ENCODE measurements around the gene ALOXE3. TPM values are rescaled to one million over a fixed set of nuclear protein-coding genes. Genes with fewer than 3 reads are reported as not detected.

The ALOXE3 gene
- total and polyA plus RNA-seq, 4 donors, result not detected

- H3K9me3 ChIP-seq (ENCODE audit: control insufficient read depth, low read length), result no peaks in the 10 kb centered on the region
- no peaks in the 10 kb centered on the region for H3K27me3 ChIP-seq (ENCODE audit: control insufficient read depth in 1 of 2, insufficient read depth in 2 of 2, low read length in 1 of 2)
- DNase-seq (peak in 1 of 2 donors; percentile 43), ATAC-seq (ENCODE audit: low FRiP score) (no peak)
- no peaks in the 10 kb centered on the region for H3K36me3 ChIP-seq (ENCODE audit: control insufficient read depth in 1 of 2, insufficient read depth in 2 of 2, low read length in 1 of 2)
- WGBS, 2 donors, result 78 to 87% methylated on average over 14 of the region's 14 CpGs
- intact Hi-C loops (cut with DNase I), result no loop called here
- H3K27ac ChIP-seq (ENCODE audit: low read depth in 1 of 2, low read length in 2 of 2), result no peak overlapping the region
- H3K4me3 ChIP-seq (ENCODE audit: low read length in 2 of 2), result no peak overlapping the region
- peaks cover 0 to 2% of the 10 kb centered on the region in 2 donors for H3K4me1 ChIP-seq (ENCODE audit: control insufficient read depth in 1 of 2, insufficient read depth in 2 of 2, low read length in 2 of 2)
These were observed 9.9 kb upstream of the ALOXE3 start for GRCh38 chr17:8128125-8128784.

- no peaks in the 10 kb centered on the region for H3K27me3 ChIP-seq (ENCODE audit: control insufficient read depth in 1 of 2, insufficient read depth in 2 of 2, low read length in 1 of 2)
- no peaks in the 10 kb centered on the region for H3K9me3 ChIP-seq (ENCODE audit: control insufficient read depth, low read length)
- DNase-seq, result peak in 1 of 2 donors; percentile 81
- WGBS, 2 donors, result 0 to 1% methylated on average over 29 to 45 of the region's 45 CpGs
- H3K36me3 ChIP-seq (ENCODE audit: control insufficient read depth in 1 of 2, insufficient read depth in 2 of 2, low read length in 1 of 2), result no peaks in the 10 kb centered on the region
- H3K4me3 ChIP-seq (ENCODE audit: low read length in 2 of 2), result peak overlapping the region; percentile 57 to 81
- H3K4me1 ChIP-seq (ENCODE audit: control insufficient read depth in 1 of 2, insufficient read depth in 2 of 2, low read length in 2 of 2), result peaks cover 0 to 2% of the 10 kb centered on the region in 2 donors
- H3K27ac ChIP-seq (ENCODE audit: low read depth in 1 of 2, low read length in 2 of 2), result no peak overlapping the region
- intact Hi-C loops (cut with DNase I), result no loop called here
- ATAC-seq (ENCODE audit: low FRiP score), result peak; percentile 45
These were observed 8.3 kb upstream of the ALOXE3 start for GRCh38 chr17:8126491-8127066.

- H3K27ac ChIP-seq (ENCODE audit: low read depth in 1 of 2, low read length in 2 of 2), result no peak overlapping the region
- H3K9me3 ChIP-seq (ENCODE audit: control insufficient read depth, low read length), result no peaks in the 10 kb centered on the region
- intact Hi-C loops (cut with DNase I), result loop anchor here in 1 of 2 donors (2.0 kb wide), 1 partner anchor 97 kb away; no protein-coding TSS in a partner anchor
- peak; percentile 1 for ATAC-seq (ENCODE audit: low FRiP score)
- DNase-seq, result no peak
- 0% methylated on average over 35 of the region's 35 CpGs for WGBS, 2 donors
- H3K4me1 ChIP-seq (ENCODE audit: control insufficient read depth in 1 of 2, insufficient read depth in 2 of 2, low read length in 2 of 2), result peaks cover 0 to 2% of the 10 kb centered on the region in 2 donors
- no peaks in the 10 kb centered on the region for H3K36me3 ChIP-seq (ENCODE audit: control insufficient read depth in 1 of 2, insufficient read depth in 2 of 2, low read length in 1 of 2)
- peak overlapping the region; percentile 57 to 81 for H3K4me3 ChIP-seq (ENCODE audit: low read length in 2 of 2)
- H3K27me3 ChIP-seq (ENCODE audit: control insufficient read depth in 1 of 2, insufficient read depth in 2 of 2, low read length in 1 of 2), result no peaks in the 10 kb centered on the region
These were observed 7.7 kb upstream of the ALOXE3 start for GRCh38 chr17:8125947-8126490.

- Histone ChIP-seq H3K27ac (ENCODE audit: low read depth in 1 of 2, low read length in 2 of 2) (no peak overlapping the region), H3K36me3 (ENCODE audit: control insufficient read depth in 1 of 2, insufficient read depth in 2 of 2, low read length in 1 of 2) (no peaks in the 10 kb centered on the region), H3K4me1 (ENCODE audit: control insufficient read depth in 1 of 2, insufficient read depth in 2 of 2, low read length in 2 of 2) (peaks cover 0 to 2% of the 10 kb centered on the region in 2 donors), H3K4me3 (ENCODE audit: low read length in 2 of 2) (peak overlapping the region; percentile 57 to 81), H3K9me3 (ENCODE audit: control insufficient read depth, low read length) (no peaks in the 10 kb centered on the region), H3K27me3 (ENCODE audit: control insufficient read depth in 1 of 2, insufficient read depth in 2 of 2, low read length in 1 of 2) (no peaks in the 10 kb centered on the region)
- peak; percentile 80 for ATAC-seq (ENCODE audit: low FRiP score)
- DNase-seq, result peak; percentile 80 to 90
- whole genome bisulfite sequencing, 2 donors, result 1% methylated on average over 40 of the region's 40 CpGs
- intact Hi-C loops (cut with DNase I), result loop anchor here in 1 of 2 donors (2.0 kb wide), 1 partner anchor 97 kb away; no protein-coding TSS in a partner anchor
These were observed 7.0 kb upstream of the ALOXE3 start for GRCh38 chr17:8125154-8125946.

DNA sequence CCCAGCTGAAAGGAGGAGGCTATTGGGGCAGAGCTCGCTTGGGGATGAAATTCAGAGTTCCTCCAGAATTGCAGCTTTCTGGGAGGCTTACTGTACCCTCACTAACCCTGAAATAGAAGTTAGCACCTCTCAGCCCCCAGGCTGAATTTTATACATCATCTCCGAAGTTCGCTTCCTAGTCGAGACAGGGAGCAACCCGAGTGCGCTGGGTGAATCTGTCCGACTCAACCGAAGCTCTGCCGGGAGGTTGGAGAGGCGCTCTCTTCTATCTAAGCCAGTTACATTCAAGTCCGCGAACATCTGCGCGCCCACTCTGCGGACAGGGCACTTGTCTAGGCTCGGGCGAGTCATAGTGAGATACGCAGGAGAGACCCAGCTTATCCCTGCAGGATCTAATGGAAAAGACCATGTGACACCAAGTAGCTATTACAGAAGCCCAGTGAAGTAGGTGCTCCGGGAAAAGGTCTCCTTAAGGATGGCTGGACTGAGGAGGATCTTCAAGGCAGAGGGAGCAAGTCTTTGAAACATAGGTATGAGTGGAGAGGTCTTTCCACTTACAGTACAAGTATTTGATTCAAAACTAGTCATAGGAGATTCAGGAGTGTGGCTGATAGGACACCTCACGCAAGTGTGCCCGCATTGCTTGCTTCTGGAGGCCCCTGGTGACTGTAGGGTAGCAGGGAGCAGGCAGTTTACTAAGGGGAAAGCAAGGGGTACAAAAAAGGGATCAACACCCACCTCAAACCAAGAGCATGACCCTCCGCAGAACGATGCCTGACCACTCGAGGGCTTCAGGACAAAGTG is 6.2 kb upstream of the ALOXE3 start:
- Histone ChIP-seq H3K4me3 (ENCODE audit: low read length in 2 of 2) (peak overlapping the region in 1 of 2 donors; percentile 9), H3K27ac (ENCODE audit: low read depth in 1 of 2, low read length in 2 of 2) (no peak overlapping the region), H3K36me3 (ENCODE audit: control insufficient read depth in 1 of 2, insufficient read depth in 2 of 2, low read length in 1 of 2) (no peaks in the 10 kb centered on the region), H3K27me3 (ENCODE audit: control insufficient read depth in 1 of 2, insufficient read depth in 2 of 2, low read length in 1 of 2) (no peaks in the 10 kb centered on the region), H3K4me1 (ENCODE audit: control insufficient read depth in 1 of 2, insufficient read depth in 2 of 2, low read length in 2 of 2) (peaks cover 0 to 2% of the 10 kb centered on the region in 2 donors), H3K9me3 (ENCODE audit: control insufficient read depth, low read length) (no peaks in the 10 kb centered on the region)
- intact Hi-C loops (cut with DNase I), result loop anchor here (2.0 to 5.0 kb wide), 2 partner anchors 38 to 98 kb away; partner anchors contain the start of gene VAMP2 (in 1 of the 2)
- no peak for DNase-seq
- 2% methylated on average over 24 of the region's 24 CpGs for WGBS, 2 donors
- ATAC-seq (ENCODE audit: low FRiP score), result no peak

- no peaks in the 10 kb centered on the region for H3K27me3 ChIP-seq (ENCODE audit: control insufficient read depth in 1 of 2, insufficient read depth in 2 of 2, low read length in 1 of 2)
- H3K9me3 ChIP-seq (ENCODE audit: control insufficient read depth, low read length), result no peaks in the 10 kb centered on the region
- intact Hi-C loops (cut with DNase I), result loop anchor here (2.0 to 5.0 kb wide), 2 partner anchors 38 to 99 kb away; partner anchors contain the start of gene VAMP2 (in 1 of the 2)
- H3K4me1 ChIP-seq (ENCODE audit: control insufficient read depth in 1 of 2, insufficient read depth in 2 of 2, low read length in 2 of 2), result peaks cover 0 to 2% of the 10 kb centered on the region in 2 donors
- H3K36me3 ChIP-seq (ENCODE audit: control insufficient read depth in 1 of 2, insufficient read depth in 2 of 2, low read length in 1 of 2), result no peaks in the 10 kb centered on the region
- 0 to 1% methylated on average over 29 of the region's 29 CpGs for WGBS, 2 donors
- ATAC-seq (ENCODE audit: low FRiP score) (no peak), DNase-seq (peak in 1 of 2 donors; percentile 59)
- no peak within 1 kb of the TSS for H3K27ac ChIP-seq (ENCODE audit: low read depth in 1 of 2, low read length in 2 of 2)
- peak within 1 kb of the TSS in 1 of 2 donors; percentile 47 for H3K4me3 ChIP-seq (ENCODE audit: low read length in 2 of 2)
These were observed 5.5 kb upstream of the ALOXE3 start, which contains the start of gene HES7 for GRCh38 chr17:8123695-8124349. Gene HES7, minus strand, starts transcription at chr17:8124106. Its CDS starts 22 bp downstream, at chr17:8124084.

- Histone ChIP-seq H3K36me3 (ENCODE audit: control insufficient read depth in 1 of 2, insufficient read depth in 2 of 2, low read length in 1 of 2) (no peaks in the 10 kb centered on the region), H3K4me1 (ENCODE audit: control insufficient read depth in 1 of 2, insufficient read depth in 2 of 2, low read length in 2 of 2) (peaks cover 0 to 2% of the 10 kb centered on the region in 2 donors), H3K4me3 (ENCODE audit: low read length in 2 of 2) (peak overlapping the region in 1 of 2 donors; percentile 47), H3K27ac (ENCODE audit: low read depth in 1 of 2, low read length in 2 of 2) (no peak overlapping the region), H3K9me3 (ENCODE audit: control insufficient read depth, low read length) (no peaks in the 10 kb centered on the region), H3K27me3 (ENCODE audit: control insufficient read depth in 1 of 2, insufficient read depth in 2 of 2, low read length in 1 of 2) (no peaks in the 10 kb centered on the region)
- 0% methylated on average over 52 to 55 of the region's 55 CpGs for WGBS, 2 donors
- intact Hi-C loops (cut with DNase I), result loop anchor here in 1 of 2 donors (5.0 kb wide), 1 partner anchor 39 kb away; the partner anchor contains the start of gene VAMP2
- ATAC-seq (ENCODE audit: low FRiP score), result no peak
- DNase-seq, result peak; percentile 59 to 82
These were observed 4.8 kb upstream of the ALOXE3 start for GRCh38 chr17:8122924-8123694.
